GM19239 (cell line): ENCODE measurements around the gene ALCAM.

Experiments
- DNase-seq: peaks from one replicate; pipeline ENCODE4 v3.0.0; 2011; ENCODE audit warnings: low spot score; ENCODE audit not compliant: insufficient read length
- FAIRE-seq: peaks from 2 replicates; lab custom pipeline; 2011; peaks lifted over from hg19 to GRCh38; lab: Jason Lieb, UNC

The ALCAM gene

DNA sequence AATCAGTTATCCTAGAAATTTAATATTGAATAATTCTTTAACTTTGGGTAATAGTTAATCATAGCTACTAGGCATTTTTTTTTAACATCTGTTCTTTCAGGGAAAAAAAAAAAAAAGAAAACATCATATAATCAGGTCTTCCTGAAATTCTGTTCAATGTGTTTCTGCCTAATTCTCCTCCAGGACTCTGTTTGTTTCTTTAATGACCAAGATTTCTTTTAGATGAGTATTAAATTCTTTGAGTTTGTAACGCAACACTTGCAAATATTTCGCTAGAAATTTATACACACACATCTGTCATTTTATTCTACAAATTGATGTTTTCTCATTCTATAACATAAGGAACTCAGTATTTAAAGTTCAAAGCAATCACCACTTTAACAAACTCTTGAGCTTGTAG lies 56.7 kb downstream of the ALCAM start:
- no peak for FAIRE-seq
- no peak for DNase-seq

- FAIRE-seq (no peak), DNase-seq (no peak)
Observed at GRCh38 chr3:105424412-105425152, 57.9 kb downstream of the ALCAM start.

GRCh38 chr3:105425153-105425502 lies 58.4 kb downstream of the ALCAM start:
- DNase-seq, result no peak
- FAIRE-seq, result no peak

- FAIRE-seq (no peak), DNase-seq (no peak)
Observed at GRCh38 chr3:105427332-105427731, 60.6 kb downstream of the ALCAM start.

DNA sequence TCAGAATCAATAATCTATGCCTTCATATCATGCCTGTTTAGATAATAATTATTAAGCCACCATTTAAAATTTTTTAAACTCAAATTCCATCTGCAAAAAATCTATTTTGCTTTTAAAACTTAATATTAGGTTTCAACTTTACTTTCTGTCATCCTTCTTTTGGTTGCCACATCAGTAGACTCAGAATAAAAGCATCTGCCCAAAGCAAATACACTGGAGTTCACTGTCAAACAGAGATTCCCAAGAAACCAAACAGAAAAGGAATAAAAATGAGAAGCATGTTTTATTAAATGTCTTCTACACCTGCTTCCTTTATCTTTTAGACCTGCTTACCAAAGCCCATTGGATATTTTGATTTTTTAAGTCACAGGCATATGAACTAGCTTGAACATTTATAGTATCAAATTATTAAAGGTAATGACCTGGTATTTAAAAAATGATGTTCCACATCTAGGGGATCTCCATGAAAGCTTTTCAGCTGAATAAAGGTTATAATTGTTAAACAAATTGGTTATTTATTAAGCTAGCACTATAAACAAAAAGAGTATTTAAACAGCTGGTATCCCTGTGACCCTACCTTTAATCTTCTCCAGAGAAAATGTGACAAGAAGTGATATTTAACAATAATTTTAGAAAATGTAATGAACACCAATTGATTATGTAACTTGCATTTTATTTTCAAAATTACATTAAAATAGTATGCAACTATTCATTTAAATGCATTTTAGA lies 62.5 kb downstream of the ALCAM start:
- FAIRE-seq, result no peak

DNA sequence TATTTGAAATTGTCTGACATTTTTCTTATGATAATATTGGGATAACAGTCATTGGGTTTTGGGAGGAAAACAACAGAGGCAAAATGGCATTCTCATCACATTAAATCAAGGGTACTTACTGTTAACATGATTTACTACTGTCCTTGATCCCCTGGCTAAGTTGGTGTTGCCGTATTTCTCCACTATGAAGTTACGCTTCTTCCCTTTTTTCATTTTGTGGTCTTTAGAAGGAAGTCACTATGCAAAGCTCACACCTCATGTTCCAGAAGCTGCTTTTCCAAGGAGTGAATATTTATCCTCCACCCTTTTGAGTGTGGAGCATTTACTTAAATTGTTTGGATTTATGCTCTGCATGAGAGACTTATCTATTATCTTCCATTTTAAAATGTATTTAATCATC lies 63.7 kb downstream of the ALCAM start:
- DNase-seq (no peak), FAIRE-seq (no peak)

More for the DNA sequence above, 62.5 kb downstream of the ALCAM start:
- DNase-seq, result no peak

DNA sequence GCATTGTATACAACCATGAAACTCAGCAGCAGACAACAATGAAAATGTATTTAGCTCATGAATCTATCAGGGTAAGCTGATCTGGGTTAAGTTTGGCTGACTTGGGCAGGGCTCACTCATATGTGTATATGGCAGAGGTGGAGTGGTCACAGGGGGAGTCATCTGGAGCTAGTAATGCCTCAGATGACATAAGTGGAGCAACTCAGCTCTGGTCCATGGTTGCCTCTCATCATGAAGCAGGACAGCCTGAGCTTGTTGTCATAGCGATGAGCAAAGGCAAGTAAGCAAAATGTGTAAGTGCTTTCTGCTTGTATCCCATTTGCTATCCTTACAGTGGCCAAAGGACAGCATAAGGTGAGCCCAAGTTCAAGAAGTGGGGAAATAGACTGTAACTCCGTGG lies 64.5 kb downstream of the ALCAM start:
- no peak for DNase-seq
- FAIRE-seq, result no peak

DNA sequence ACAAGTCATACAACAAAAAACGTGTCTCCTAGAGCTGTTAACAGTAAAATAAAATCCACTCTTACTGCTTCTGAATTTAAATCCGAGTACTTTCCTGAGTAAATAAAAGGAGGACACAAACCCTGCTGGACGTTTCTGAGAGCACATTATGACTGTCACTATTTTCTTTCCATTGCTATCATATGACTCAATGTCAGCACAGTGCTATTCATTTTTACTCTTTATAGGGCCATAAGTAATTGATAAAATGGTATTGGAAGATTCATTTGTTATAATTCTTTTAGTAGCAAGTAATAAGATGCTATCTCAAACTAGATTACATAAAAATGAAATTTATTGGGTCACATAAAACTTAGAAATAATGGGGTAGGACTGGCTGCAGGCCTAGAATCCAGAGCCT lies 68.6 kb downstream of the ALCAM start:
- no peak for DNase-seq
- FAIRE-seq, result no peak

GRCh38 chr3:105436687-105437086 lies 70.0 kb downstream of the ALCAM start:
- FAIRE-seq, result no peak
- no peak for DNase-seq

GRCh38 chr3:105440113-105440512 lies 73.4 kb downstream of the ALCAM start:
- no peak for FAIRE-seq
- DNase-seq, result no peak

GRCh38 chr3:105444725-105445124 lies 78.0 kb downstream of the ALCAM start:
- no peak for FAIRE-seq
- no peak for DNase-seq

GRCh38 chr3:105448338-105448982 lies 81.8 kb downstream of the ALCAM start:
- FAIRE-seq, result no peak

DNA sequence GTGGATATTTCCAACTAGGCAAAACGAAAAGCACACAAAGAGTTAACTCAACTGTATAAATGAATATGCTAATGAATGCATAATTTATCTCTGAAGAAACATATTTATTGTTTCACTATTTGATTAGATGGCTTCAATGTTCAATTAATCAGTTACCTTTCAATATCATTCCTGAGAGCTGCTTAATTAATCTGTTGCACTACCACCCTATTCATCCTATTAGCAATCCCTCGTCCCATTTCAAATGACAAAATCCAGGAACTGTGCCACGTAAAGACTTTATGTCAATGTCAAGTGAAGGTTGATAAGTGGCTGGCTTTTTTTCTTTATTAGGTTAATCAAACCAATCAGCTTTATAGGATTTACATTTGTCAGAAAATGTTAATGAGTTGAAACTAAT lies 82.7 kb downstream of the ALCAM start:
- DNase-seq, result no peak
- no peak for FAIRE-seq

More at GRCh38 chr3:105448338-105448982, 81.8 kb downstream of the ALCAM start:
- DNase-seq, result no peak

- FAIRE-seq (no peak), DNase-seq (no peak)
Observed at GRCh38 chr3:105456017-105456416, 89.3 kb downstream of the ALCAM start.

GRCh38 chr3:105458518-105459215 lies 92.0 kb downstream of the ALCAM start:
- DNase-seq, result no peak
- FAIRE-seq, result no peak

DNA sequence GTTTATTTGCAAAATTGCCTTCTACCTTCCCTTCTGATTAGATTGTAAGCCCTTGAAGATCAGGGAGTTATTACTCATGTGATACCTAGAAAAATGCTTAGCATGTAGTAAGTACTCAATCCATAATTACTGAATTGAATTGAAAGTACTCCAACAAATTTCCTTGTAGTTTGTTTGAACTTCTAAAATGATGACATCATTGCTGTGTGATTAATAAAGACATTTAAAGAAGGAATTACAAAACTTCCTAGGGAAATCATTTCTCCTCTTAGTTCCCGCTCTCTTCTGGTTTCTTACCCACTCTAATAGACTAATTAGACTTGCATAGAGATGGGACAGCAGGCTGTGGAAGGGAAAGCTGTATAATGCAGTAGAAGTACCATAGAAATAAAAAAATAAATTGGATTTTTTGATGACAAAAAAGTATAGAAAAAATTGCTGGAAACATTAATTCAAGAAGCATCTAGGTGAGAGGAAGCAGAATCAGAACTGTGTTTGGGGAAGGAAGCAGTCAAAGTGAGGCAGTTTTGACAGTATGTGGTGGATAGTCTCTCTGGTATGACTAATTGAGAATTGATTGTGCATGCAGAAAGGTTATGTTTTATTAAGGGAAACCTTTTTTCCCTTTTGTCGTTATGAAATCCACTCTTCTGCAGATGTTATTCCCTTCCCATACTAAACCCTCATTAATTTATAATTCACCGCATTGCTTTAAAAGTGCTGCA lies 93.0 kb downstream of the ALCAM start:
- no peak for DNase-seq
- no peak for FAIRE-seq

- FAIRE-seq, result no peak
Observed at GRCh38 chr3:105463620-105464019, 96.9 kb downstream of the ALCAM start.

DNA sequence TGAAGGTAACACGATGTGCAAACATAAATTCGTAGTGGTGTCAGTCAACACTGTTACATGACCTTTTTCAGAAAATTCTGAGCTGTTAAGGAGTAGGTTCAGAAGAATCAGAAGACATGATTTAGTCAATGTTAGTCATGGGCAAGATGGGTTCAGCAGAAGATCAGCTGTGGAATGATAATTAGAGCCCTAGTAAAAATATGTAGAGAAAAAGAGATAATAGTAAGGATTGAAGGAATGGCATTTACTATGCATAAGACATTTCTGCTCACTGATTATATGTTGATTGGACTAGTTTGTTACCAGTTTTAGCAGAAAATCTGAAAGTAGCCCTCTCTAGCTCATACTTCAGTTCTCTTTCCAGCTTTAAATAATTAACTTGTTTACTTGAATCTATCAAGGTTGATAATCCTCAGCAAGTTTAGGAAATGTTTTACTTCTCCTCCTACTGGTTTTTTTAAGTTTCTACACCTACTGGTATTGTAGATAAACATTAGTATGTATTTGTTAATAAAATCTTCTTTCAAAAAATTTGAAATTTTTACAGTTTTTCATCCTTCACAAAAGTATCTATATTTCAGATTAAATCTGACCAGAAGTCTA lies 98.6 kb downstream of the ALCAM start:
- peak; percentile 59 for FAIRE-seq
- DNase-seq, result no peak

More at GRCh38 chr3:105463620-105464019, 96.9 kb downstream of the ALCAM start:
- DNase-seq, result no peak

DNA sequence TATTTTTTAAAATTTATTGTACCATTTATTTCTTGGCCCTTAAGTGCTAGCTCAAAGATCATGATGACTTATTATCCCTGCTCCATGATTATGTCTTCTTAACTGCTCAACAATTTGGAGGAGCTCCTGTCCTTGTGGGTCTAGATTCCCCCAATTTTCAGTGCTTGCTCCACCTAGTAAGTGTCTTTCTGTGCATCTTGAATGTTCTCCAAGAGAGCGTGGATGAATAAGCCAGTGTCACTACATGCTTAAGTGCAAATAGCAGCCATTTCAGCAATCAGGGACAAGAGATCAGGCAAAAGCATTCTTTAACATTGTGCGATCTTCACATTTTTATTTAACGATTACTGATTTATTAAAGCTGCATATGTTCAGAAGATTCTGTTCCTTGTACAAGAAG lies 99.4 kb downstream of the ALCAM start:
- FAIRE-seq, result peak; percentile 39
- no peak for DNase-seq
